ENCODE measurements around the gene PDXP. TPM values are rescaled to one million over a fixed set of nuclear protein-coding genes. Genes with fewer than 3 reads are reported as not detected.

The PDXP gene
- total RNA-seq, 1 donor from 2014 or later: 41.9 TPM

- DNase-seq (ENCODE audit: low spot score): peak; percentile 67
- Mint-ChIP-seq H3K36me3 (ENCODE audit: low read depth) (peaks cover 28% of the 10 kb centered on the region), H3K4me3 (ENCODE audit: low read depth) (no peak overlapping the region), H3K9me3 (no peaks in the 10 kb centered on the region), H3K4me1 (ENCODE audit: low read depth) (peaks cover 20% of the 10 kb centered on the region), H3K27me3 (ENCODE audit: low read depth) (no peaks in the 10 kb centered on the region), H3K27ac (peak overlapping the region; percentile 70)
- intact Hi-C loops (cut with micrococcal nuclease): loop anchor here (1.0 kb wide), 2 partner anchors 15 to 58 kb away; no protein-coding TSS in a partner anchor
Measured at GRCh38 chr22:37623075-37624016, 35.2 kb upstream of the PDXP start.

GRCh38 chr22:37624017-37624365 is 34.5 kb upstream of the PDXP start:
- intact Hi-C loops (cut with micrococcal nuclease): no loop called here
- H3K27ac Mint-ChIP-seq: no peak overlapping the region

GRCh38 chr22:37624876-37625275 is 33.6 kb upstream of the PDXP start:
- Mint-ChIP-seq H3K27me3 (ENCODE audit: low read depth) (no peaks in the 10 kb centered on the region), H3K27ac (no peak overlapping the region), H3K4me3 (ENCODE audit: low read depth) (no peak overlapping the region), H3K4me1 (ENCODE audit: low read depth) (peaks cover 20% of the 10 kb centered on the region), H3K36me3 (ENCODE audit: low read depth) (peaks cover 28% of the 10 kb centered on the region), H3K9me3 (no peaks in the 10 kb centered on the region)
- intact Hi-C loops (cut with micrococcal nuclease): no loop called here
- DNase-seq (ENCODE audit: low spot score): no peak

More at GRCh38 chr22:37624017-37624365, 34.5 kb upstream of the PDXP start:
- Mint-ChIP-seq H3K4me1 (ENCODE audit: low read depth) (peaks cover 20% of the 10 kb centered on the region), H3K27me3 (ENCODE audit: low read depth) (no peaks in the 10 kb centered on the region), H3K36me3 (ENCODE audit: low read depth) (peaks cover 28% of the 10 kb centered on the region), H3K9me3 (no peaks in the 10 kb centered on the region), H3K4me3 (ENCODE audit: low read depth) (no peak overlapping the region)
- no peak for DNase-seq (ENCODE audit: low spot score)

GRCh38 chr22:37625737-37626136 is 32.8 kb upstream of the PDXP start:
- peaks cover 22% of the 10 kb centered on the region for H3K36me3 Mint-ChIP-seq (ENCODE audit: low read depth)
- no peak for DNase-seq (ENCODE audit: low spot score)
- no peaks in the 10 kb centered on the region for H3K9me3 Mint-ChIP-seq
- intact Hi-C loops (cut with micrococcal nuclease): loop anchor here (2.0 kb wide), 1 partner anchor 17 kb away; the partner anchor contains the start of gene GGA1
- H3K27me3 Mint-ChIP-seq (ENCODE audit: low read depth): no peaks in the 10 kb centered on the region
- no peak overlapping the region for H3K4me3 Mint-ChIP-seq (ENCODE audit: low read depth)
- H3K27ac Mint-ChIP-seq: no peak overlapping the region
- H3K4me1 Mint-ChIP-seq (ENCODE audit: low read depth): peaks cover 20% of the 10 kb centered on the region

GRCh38 chr22:37626144-37626543 is 32.4 kb upstream of the PDXP start:
- intact Hi-C loops (cut with micrococcal nuclease): loop anchor here (2.0 kb wide), 1 partner anchor 17 kb away; the partner anchor contains the start of gene GGA1
- Mint-ChIP-seq H3K27ac (peak overlapping the region; percentile 17), H3K36me3 (ENCODE audit: low read depth) (peaks cover 21% of the 10 kb centered on the region), H3K27me3 (ENCODE audit: low read depth) (no peaks in the 10 kb centered on the region), H3K9me3 (no peaks in the 10 kb centered on the region), H3K4me3 (ENCODE audit: low read depth) (no peak overlapping the region), H3K4me1 (ENCODE audit: low read depth) (peaks cover 20% of the 10 kb centered on the region)
- DNase-seq (ENCODE audit: low spot score): no peak

GRCh38 chr22:37626556-37627075 is 31.9 kb upstream of the PDXP start:
- Mint-ChIP-seq H3K4me3 (ENCODE audit: low read depth) (peak overlapping the region; percentile 21), H3K27me3 (ENCODE audit: low read depth) (no peaks in the 10 kb centered on the region), H3K36me3 (ENCODE audit: low read depth) (peaks cover 17% of the 10 kb centered on the region), H3K27ac (peak overlapping the region; percentile 82), H3K9me3 (no peaks in the 10 kb centered on the region), H3K4me1 (ENCODE audit: low read depth) (peaks cover 20% of the 10 kb centered on the region)
- intact Hi-C loops (cut with micrococcal nuclease): loop anchor here (2.0 kb wide), 1 partner anchor 18 kb away; the partner anchor contains the start of gene GGA1
- DNase-seq (ENCODE audit: low spot score): no peak

- H3K27me3 Mint-ChIP-seq (ENCODE audit: low read depth): no peaks in the 10 kb centered on the region
- peaks cover 20% of the 10 kb centered on the region for H3K4me1 Mint-ChIP-seq (ENCODE audit: low read depth)
- no peak for DNase-seq (ENCODE audit: low spot score)
- peak overlapping the region; percentile 21 for H3K4me3 Mint-ChIP-seq (ENCODE audit: low read depth)
- H3K27ac Mint-ChIP-seq: peak overlapping the region; percentile 82
- H3K9me3 Mint-ChIP-seq: no peaks in the 10 kb centered on the region
- H3K36me3 Mint-ChIP-seq (ENCODE audit: low read depth): peaks cover 17% of the 10 kb centered on the region
- intact Hi-C loops (cut with micrococcal nuclease): loop anchor here (2.0 kb wide), 1 partner anchor 18 kb away; the partner anchor contains the start of gene GGA1
Measured at GRCh38 chr22:37627121-37627520, 31.4 kb upstream of the PDXP start.

GRCh38 chr22:37627545-37627944 is 31.0 kb upstream of the PDXP start:
- DNase-seq (ENCODE audit: low spot score): no peak
- intact Hi-C loops (cut with micrococcal nuclease): loop anchor here (2.0 kb wide), 1 partner anchor 19 kb away; the partner anchor contains the start of gene GGA1
- peak overlapping the region; percentile 82 for H3K27ac Mint-ChIP-seq
- H3K4me1 Mint-ChIP-seq (ENCODE audit: low read depth): peaks cover 20% of the 10 kb centered on the region
- no peaks in the 10 kb centered on the region for H3K27me3 Mint-ChIP-seq (ENCODE audit: low read depth)
- peaks cover 17% of the 10 kb centered on the region for H3K36me3 Mint-ChIP-seq (ENCODE audit: low read depth)
- no peaks in the 10 kb centered on the region for H3K9me3 Mint-ChIP-seq
- peak overlapping the region; percentile 21 for H3K4me3 Mint-ChIP-seq (ENCODE audit: low read depth)

- H3K36me3 Mint-ChIP-seq (ENCODE audit: low read depth): peaks cover 17% of the 10 kb centered on the region
- peak overlapping the region; percentile 82 for H3K27ac Mint-ChIP-seq
- H3K27me3 Mint-ChIP-seq (ENCODE audit: low read depth): no peaks in the 10 kb centered on the region
- H3K9me3 Mint-ChIP-seq: no peaks in the 10 kb centered on the region
- DNase-seq (ENCODE audit: low spot score): no peak
- intact Hi-C loops (cut with micrococcal nuclease): no loop called here
- peaks cover 26% of the 10 kb centered on the region for H3K4me1 Mint-ChIP-seq (ENCODE audit: low read depth)
- H3K4me3 Mint-ChIP-seq (ENCODE audit: low read depth): no peak overlapping the region
Measured at GRCh38 chr22:37628830-37629229, 29.7 kb upstream of the PDXP start.

GRCh38 chr22:37629928-37630327 is 28.6 kb upstream of the PDXP start:
- H3K4me3 Mint-ChIP-seq (ENCODE audit: low read depth): no peak overlapping the region
- H3K9me3 Mint-ChIP-seq: no peaks in the 10 kb centered on the region
- DNase-seq (ENCODE audit: low spot score): no peak
- H3K27me3 Mint-ChIP-seq (ENCODE audit: low read depth): no peaks in the 10 kb centered on the region
- H3K36me3 Mint-ChIP-seq (ENCODE audit: low read depth): peaks cover 14% of the 10 kb centered on the region
- H3K4me1 Mint-ChIP-seq (ENCODE audit: low read depth): peaks cover 37% of the 10 kb centered on the region
- intact Hi-C loops (cut with micrococcal nuclease): no loop called here
- no peak overlapping the region for H3K27ac Mint-ChIP-seq

GRCh38 chr22:37630839-37631435 is 27.6 kb upstream of the PDXP start:
- Mint-ChIP-seq H3K4me3 (ENCODE audit: low read depth) (no peak overlapping the region), H3K9me3 (no peaks in the 10 kb centered on the region), H3K36me3 (ENCODE audit: low read depth) (peaks cover 8% of the 10 kb centered on the region), H3K4me1 (ENCODE audit: low read depth) (peaks cover 34% of the 10 kb centered on the region), H3K27me3 (ENCODE audit: low read depth) (no peaks in the 10 kb centered on the region), H3K27ac (peak overlapping the region; percentile 52)
- intact Hi-C loops (cut with micrococcal nuclease): no loop called here
- no peak for DNase-seq (ENCODE audit: low spot score)

- DNase-seq (ENCODE audit: low spot score): no peak
- H3K27ac Mint-ChIP-seq: peak overlapping the region; percentile 64
- H3K4me1 Mint-ChIP-seq (ENCODE audit: low read depth): peaks cover 34% of the 10 kb centered on the region
- peaks cover 8% of the 10 kb centered on the region for H3K36me3 Mint-ChIP-seq (ENCODE audit: low read depth)
- intact Hi-C loops (cut with micrococcal nuclease): no loop called here
- no peaks in the 10 kb centered on the region for H3K9me3 Mint-ChIP-seq
- no peaks in the 10 kb centered on the region for H3K27me3 Mint-ChIP-seq (ENCODE audit: low read depth)
- no peak overlapping the region for H3K4me3 Mint-ChIP-seq (ENCODE audit: low read depth)
Measured at GRCh38 chr22:37631448-37632173, 26.9 kb upstream of the PDXP start.
